A673 (cell line): Measurements from ENCODE around the gene OBP2B. TPM values are rescaled to one million over a fixed set of nuclear protein-coding genes. Genes with fewer than 3 reads are reported as not detected.

Experiments used
- BruUV-seq: library from RNA; stranded (reverse); fragments of 400-500 nt; replicated peaks from 2 replicates; lab custom pipeline; 2021; lab: Mats Ljungman, UMichigan
- CTCF ChIA-PET: fragments of 300-600 bp; sonication (Branson Sonifier 250); formaldehyde crosslinking; loops from one replicate; lab custom pipeline; 2022; ENCODE audit warnings: antibody characterized with exemption; lab: Charles Lee
- POLR2A ChIA-PET: fragments of 300-600 bp; sonication (Branson Sonifier 250); formaldehyde crosslinking; loops from one replicate; lab custom pipeline; 2022; ENCODE audit warnings: antibody characterized with exemption; ENCODE audit not compliant: low non-redundant PET; lab: Charles Lee
- DNase-seq: peaks from one replicate; pipeline ENCODE4 v3.0.0-alpha.2; 2015; ENCODE audit warnings: low spot score
- H3K27ac ChIP-seq: fragments of 200-600 bp; sonication (generic); 2 replicates; pipeline ENCODE4 v1.5.1; 2016; ENCODE audit warnings: mixed run types, low read depth, mild to moderate bottlenecking, mixed read lengths, antibody characterized with exemption, low read length; ENCODE audit not compliant: poor library complexity, severe bottlenecking
- H3K27me3 ChIP-seq: fragments of 200-600 bp; sonication (generic); replicated peaks from 2 replicates; pipeline ENCODE4 v1.6.1; 2017; ENCODE audit warnings: mixed run types, low read depth, mild to moderate bottlenecking, mixed read lengths, antibody characterized with exemption, low read length; ENCODE audit not compliant: insufficient read depth, poor library complexity
- H3K36me3 ChIP-seq: fragments of 200-600 bp; sonication (generic); 2 replicates; pipeline ENCODE4 v1.6.1; 2016; ENCODE audit warnings: mixed run types, mild to moderate bottlenecking, mixed read lengths, antibody characterized with exemption, low read length; ENCODE audit not compliant: insufficient read depth, poor library complexity, severe bottlenecking
- H3K4me1 ChIP-seq: fragments of 200-600 bp; sonication (generic); 2 replicates; pipeline ENCODE4 v1.6.1; 2017; ENCODE audit warnings: mixed run types, mild to moderate bottlenecking, mixed read lengths, antibody characterized with exemption, low read length; ENCODE audit not compliant: insufficient read depth, poor library complexity, severe bottlenecking
- H3K4me3 ChIP-seq: fragments of 200-600 bp; sonication (generic); 2 replicates; pipeline ENCODE4 v1.5.1; 2016; ENCODE audit warnings: low read depth, mixed run types, mild to moderate bottlenecking, mixed read lengths, low read length; ENCODE audit not compliant: poor library complexity, severe bottlenecking
- H3K9me3 ChIP-seq: fragments of 200-600 bp; sonication (generic); 2 replicates; pipeline ENCODE4 v1.6.1; 2016; ENCODE audit warnings: mixed run types, low read depth, mild to moderate bottlenecking, mixed read lengths, antibody characterized with exemption, low read length; ENCODE audit not compliant: poor library complexity, severe bottlenecking
- CTCF ChIP-seq: fragments of 300-800, 200-600 bp; sonication (generic); conservative IDR thresholded peaks from 2 replicates; pipeline ENCODE4 v1.5.1; 2017; ENCODE audit warnings: low read depth, mild to moderate bottlenecking, antibody characterized with exemption, low read length, moderate library complexity, mixed read lengths
- EZH2 ChIP-seq: fragments of 200-600 bp; sonication (generic); IDR thresholded peaks from 2 replicates; pipeline ENCODE4 v1.6.1; 2017; ENCODE audit warnings: borderline replicate concordance, low read depth, mild to moderate bottlenecking, mixed read lengths, antibody characterized with exemption, low read length; ENCODE audit not compliant: poor library complexity, severe bottlenecking
- intact Hi-C: fragments of 100-400 bp; cut with micrococcal nuclease; formaldehyde crosslinking; loops from one replicate; pipeline ENCODE4 v1.10.0; 2022; ENCODE audit not compliant: unreplicated experiment
- total RNA-seq: library from RNA; stranded (reverse); gene quantifications from 2 replicates; pipeline ENCODE4 v1.2.3, GENCODE V29; 2021

Gene OBP2B
- total RNA-seq, 1 experiment from 2014 or later = not detected

- Histone ChIP-seq H3K4me1 (no peaks in the 10 kb centered on the region), H3K27me3 (peaks cover 5% of the 10 kb centered on the region), H3K4me3 (no peak overlapping the region), H3K36me3 (no peaks in the 10 kb centered on the region), H3K27ac (no peak overlapping the region), H3K9me3 (no peaks in the 10 kb centered on the region)
- POLR2A ChIA-PET = no interaction called here
- CTCF ChIA-PET = no interaction called here
- intact Hi-C loops = no loop called here
- no TSS peak for BruUV-seq
- DNase-seq = no peak
- no peak for TF ChIP-seq EZH2
- no peak for TF ChIP-seq CTCF
Observed at GRCh38 chr9:133169102-133169501, 39.9 kb downstream of the OBP2B start.

GRCh38 chr9:133168432-133168831 lies 40.6 kb downstream of the OBP2B start:
- DNase-seq = no peak
- Histone ChIP-seq H3K27ac (no peak overlapping the region), H3K4me1 (no peaks in the 10 kb centered on the region), H3K27me3 (no peaks in the 10 kb centered on the region), H3K9me3 (no peaks in the 10 kb centered on the region), H3K4me3 (no peak overlapping the region), H3K36me3 (no peaks in the 10 kb centered on the region)
- intact Hi-C loops = no loop called here
- no peak for TF ChIP-seq CTCF
- no peak for TF ChIP-seq EZH2
- BruUV-seq = no TSS peak
- CTCF ChIA-PET = no interaction called here
- POLR2A ChIA-PET = no interaction called here

GRCh38 chr9:133167769-133168168 lies 41.3 kb downstream of the OBP2B start:
- Histone ChIP-seq H3K9me3 (no peaks in the 10 kb centered on the region), H3K4me3 (no peak overlapping the region), H3K27me3 (no peaks in the 10 kb centered on the region), H3K36me3 (no peaks in the 10 kb centered on the region), H3K27ac (no peak overlapping the region), H3K4me1 (no peaks in the 10 kb centered on the region)
- ChIA-PET POLR2A (no interaction called here), CTCF (no interaction called here)
- no peak for TF ChIP-seq CTCF
- no peak for TF ChIP-seq EZH2
- no TSS peak for BruUV-seq
- intact Hi-C loops = no loop called here
- DNase-seq = no peak
